H9 (cell line): ENCODE results near the gene DCST2. TPM values are rescaled to one million over a fixed set of nuclear protein-coding genes. Genes with fewer than 3 reads are reported as not detected.

Experiments
- DNase-seq: peaks from one replicate; pipeline ENCODE4 v3.0.0-alpha.2; 2017
- H2AFZ ChIP-seq: one replicate; pipeline ENCODE4 v1.6.1; 2013; ENCODE audit warnings: mild to moderate bottlenecking, low read length, control low read depth, moderate library complexity
- H2AK5ac ChIP-seq: 2 replicates; pipeline ENCODE4 v1.6.1; 2013; ENCODE audit warnings: low read length, control low read depth, mixed read lengths; ENCODE audit not compliant: insufficient read length
- H2BK120ac ChIP-seq: one replicate; pipeline ENCODE4 v1.6.1; 2013; ENCODE audit warnings: low read depth, mild to moderate bottlenecking, low read length, control low read depth, inconsistent platforms; ENCODE audit not compliant: poor library complexity, severe bottlenecking
- H2BK12ac ChIP-seq: 2 replicates; pipeline ENCODE4 v1.6.1; 2013; ENCODE audit warnings: low read length, control low read depth, mixed read lengths, low read depth; ENCODE audit not compliant: insufficient read length
- H2BK15ac ChIP-seq: 2 replicates; pipeline ENCODE4 v1.6.1; 2013; ENCODE audit warnings: low read depth, low read length, control low read depth
- H2BK20ac ChIP-seq: one replicate; pipeline ENCODE4 v1.6.1; 2013; ENCODE audit warnings: low read depth, mild to moderate bottlenecking, low read length, control low read depth, inconsistent platforms; ENCODE audit not compliant: poor library complexity, severe bottlenecking
- H2BK5ac ChIP-seq: 2 replicates; pipeline ENCODE4 v1.6.1; 2013; ENCODE audit warnings: low read length, control low read depth, mixed read lengths; ENCODE audit not compliant: insufficient read length
- H3K14ac ChIP-seq: 2 replicates; pipeline ENCODE4 v1.6.1; 2013; ENCODE audit warnings: low read length, control low read depth; ENCODE audit not compliant: insufficient read depth
- H3K18ac ChIP-seq: 2 replicates; pipeline ENCODE4 v1.6.1; 2013; ENCODE audit warnings: low read depth, mild to moderate bottlenecking, mixed read lengths, low read length, control low read depth; ENCODE audit not compliant: insufficient read length
- H3K23ac ChIP-seq: 2 replicates; pipeline ENCODE4 v1.6.1; 2013; ENCODE audit warnings: low read length, control low read depth, mixed read lengths, low read depth; ENCODE audit not compliant: insufficient read length
- H3K23me2 ChIP-seq: 2 replicates; pipeline ENCODE4 v1.6.1; 2013; ENCODE audit warnings: low read depth, mild to moderate bottlenecking, mixed read lengths, low read length, control low read depth; ENCODE audit not compliant: insufficient read length, poor library complexity, severe bottlenecking
- H3K27ac ChIP-seq: 2 replicates; pipeline ENCODE4 v1.5.1; 2013; ENCODE audit warnings: low read length, control low read depth, mixed read lengths, low read depth; ENCODE audit not compliant: insufficient read length
- H3K27me3 ChIP-seq: 2 replicates; pipeline ENCODE4 v1.6.1; 2013; ENCODE audit warnings: low read length, control low read depth, inconsistent platforms; ENCODE audit not compliant: insufficient read depth
- H3K4ac ChIP-seq: 2 replicates; pipeline ENCODE4 v1.6.1; 2013; ENCODE audit warnings: low read depth, mild to moderate bottlenecking, control low read depth, inconsistent platforms, low read length, moderate library complexity
- H3K4me1 ChIP-seq: 2 replicates; pipeline ENCODE4 v1.6.1; 2013; ENCODE audit warnings: low read length, control low read depth, inconsistent platforms; ENCODE audit not compliant: insufficient read depth
- H3K4me2 ChIP-seq: 2 replicates; pipeline ENCODE4 v1.6.1; 2013; ENCODE audit warnings: low read length, control low read depth, mixed read lengths; ENCODE audit not compliant: insufficient read length, insufficient read depth
- H3K56ac ChIP-seq: 2 replicates; pipeline ENCODE4 v1.6.1; 2013; ENCODE audit warnings: low read depth, mild to moderate bottlenecking, mixed read lengths, low read length, control low read depth; ENCODE audit not compliant: insufficient read length
- H3K79me1 ChIP-seq: 2 replicates; pipeline ENCODE4 v1.6.1; 2013; ENCODE audit warnings: low read depth, mild to moderate bottlenecking, moderate library complexity, low read length, control low read depth, inconsistent platforms; ENCODE audit not compliant: insufficient read depth, poor library complexity, severe bottlenecking
- H3K79me2 ChIP-seq: 2 replicates; pipeline ENCODE4 v1.6.1; 2013; ENCODE audit warnings: low read length, control low read depth, inconsistent platforms; ENCODE audit not compliant: insufficient read depth
- H3K9ac ChIP-seq: 2 replicates; pipeline ENCODE4 v1.6.1; 2013; ENCODE audit warnings: low read length, control low read depth, mixed read lengths; ENCODE audit not compliant: insufficient read length; ENCODE audit errors: extremely low read depth
- H3K9me3 ChIP-seq: one replicate; pipeline ENCODE4 v1.6.1; 2013; ENCODE audit warnings: low read depth, low read length, inconsistent platforms; ENCODE audit not compliant: control insufficient read depth
- H3T11ph ChIP-seq: one replicate; pipeline ENCODE4 v1.6.1; 2013; ENCODE audit warnings: mild to moderate bottlenecking, low read length, control low read depth, inconsistent platforms
- H4K20me1 ChIP-seq: one replicate; pipeline ENCODE4 v1.6.1; 2013; ENCODE audit not compliant: control insufficient read depth, insufficient read length, insufficient read depth
- H4K5ac ChIP-seq: 2 replicates; pipeline ENCODE4 v1.6.1; 2013; ENCODE audit warnings: low read depth, mild to moderate bottlenecking, mixed read lengths, low read length, control low read depth; ENCODE audit not compliant: insufficient read length
- H4K8ac ChIP-seq: replicated peaks from 2 replicates; pipeline ENCODE4 v1.6.1; 2013; ENCODE audit warnings: low read length, control low read depth, mixed read lengths, low read depth; ENCODE audit not compliant: insufficient read length
- H4K91ac ChIP-seq: 2 replicates; pipeline ENCODE4 v1.6.1; 2013; ENCODE audit warnings: low read depth, mild to moderate bottlenecking, moderate library complexity, mixed read lengths, low read length, control low read depth; ENCODE audit not compliant: insufficient read length
- H3K27ac Mint-ChIP-seq, 3 experiments: 2 replicates in 2 of 3; 3 replicates in 1 of 3; pipeline ENCODE4 v1.8.0; 2020 to 2021; ENCODE audit warnings: mixed read lengths in 3 of 3, mild to moderate bottlenecking in 1 of 3, moderate library complexity in 1 of 3
- H3K27me3 Mint-ChIP-seq: 2 replicates; pipeline ENCODE4 v1.8.0; 2021; ENCODE audit warnings: low read depth, mild to moderate bottlenecking, moderate library complexity, mixed read lengths
- H3K36me3 Mint-ChIP-seq, 3 experiments: 2 replicates in 2 of 3; 3 replicates in 1 of 3; pipeline ENCODE4 v1.8.0; 2020 to 2021; ENCODE audit warnings: low read depth in 3 of 3, mixed read lengths in 3 of 3; ENCODE audit not compliant: insufficient read depth in 1 of 3
- H3K4me1 Mint-ChIP-seq, 2 experiments: 2 replicates each; pipeline ENCODE4 v1.8.0; 2020; ENCODE audit warnings: mixed read lengths in 2 of 2
- H3K4me3 Mint-ChIP-seq, 2 experiments: 2 replicates in 1 of 2; 3 replicates in 1 of 2; pipeline ENCODE4 v1.8.0; 2020 to 2021; ENCODE audit warnings: mild to moderate bottlenecking in 2 of 2, mixed read lengths in 2 of 2, moderate library complexity in 1 of 2
- H3K9me3 Mint-ChIP-seq, 2 experiments: 2 replicates in 1 of 2; 3 replicates in 1 of 2; pipeline ENCODE4 v1.8.0; 2020; ENCODE audit warnings: mild to moderate bottlenecking in 2 of 2, mixed read lengths in 2 of 2, moderate library complexity in 1 of 2
- CTCF ChIP-seq: fragments of 200-600 bp; sonication (generic); conservative IDR thresholded peaks from 3 replicates; pipeline ENCODE4 v1.8.0; 2021; ENCODE audit warnings: antibody characterized with exemption, mild to moderate bottlenecking
- WGBS: extraction: QIAGEN DNeasy Blood & Tissue Kit; methylation state at CpG from one replicate; pipeline ENCODE4 v1.1.7; 2013; ENCODE audit warnings: missing lambda C conversion rate, low lambda C conversion rate, mixed read lengths; ENCODE audit not compliant: insufficient read length; ENCODE audit errors: extremely low coverage; 5-methylcytosine and 5-hydroxymethylcytosine counted together
- total RNA-seq: library from RNA; stranded (reverse); gene quantifications from 2 replicates; pipeline ENCODE4 v1.2.1, GENCODE V29; 2021

DCST2 gene
- total RNA-seq, 1 experiment from 2014 or later, result 0.35 TPM

GRCh38 chr1:155007251-155007828 is 26.2 kb downstream of the DCST2 start:
- H3K23me2 ChIP-seq, result peaks cover 13% of the 10 kb centered on the region
- no CpG with 5 or more reads among the region's 6 CpGs for WGBS

More at GRCh38 chr1:155007251-155007828, 26.2 kb downstream of the DCST2 start:
- Mint-ChIP-seq H3K36me3 (peaks cover 0 to 1% (median 0%) of the 10 kb centered on the region in 3 experiments; a peak in 2 of 7 replicates), H3K4me3 (no peak overlapping the region), H3K4me1 (peaks cover 45 to 62% of the 10 kb centered on the region in 2 experiments), H3K9me3 (no peaks in the 10 kb centered on the region; a peak in 1 of 5 replicates), H3K27me3 (no peaks in the 10 kb centered on the region), H3K27ac (no peak overlapping the region)
- H2BK20ac ChIP-seq, result no peak overlapping the region
- no peak overlapping the region; the same call in 1 of the 2 replicates for H3K14ac ChIP-seq
- H3K79me2 ChIP-seq, result no peaks in the 10 kb centered on the region; the same call in 1 of the 2 replicates
- no peak overlapping the region for H4K5ac ChIP-seq
- DNase-seq, result no peak
- H3K27ac ChIP-seq, result no peak overlapping the region
- no peak overlapping the region for H3K56ac ChIP-seq
- H3K27me3 ChIP-seq, result no peaks in the 10 kb centered on the region
- H4K91ac ChIP-seq, result no peak overlapping the region
- no peak overlapping the region for H3K4ac ChIP-seq
- H3T11ph ChIP-seq, result no peak overlapping the region
- TF ChIP-seq CTCF, result no peak
- H3K9me3 ChIP-seq, result no peaks in the 10 kb centered on the region
- no peaks in the 10 kb centered on the region for H4K20me1 ChIP-seq
- no peak overlapping the region for H3K23ac ChIP-seq
- no peaks in the 10 kb centered on the region for H3K79me1 ChIP-seq
- no peak overlapping the region for H2AK5ac ChIP-seq
- H4K8ac ChIP-seq, result no peak overlapping the region
- H3K4me2 ChIP-seq, result no peak overlapping the region
- no peak overlapping the region for H3K9ac ChIP-seq
- H3K4me1 ChIP-seq, result peaks cover 5% of the 10 kb centered on the region; the same call in 1 of the 2 replicates
- H3K18ac ChIP-seq, result no peak overlapping the region
- H2BK15ac ChIP-seq, result no peak overlapping the region
- no peak overlapping the region for H2BK5ac ChIP-seq
- no peak overlapping the region for H2BK120ac ChIP-seq
- no peak overlapping the region for H2BK12ac ChIP-seq
- no peak overlapping the region for H2AFZ ChIP-seq
